ENCODE data around the gene ALPK3.

ALPK3 gene

GRCh38 chr15:84879088-84879780, 62.1 kb downstream of the ALPK3 start:
- H3K36me3 ChIP-seq (ENCODE audit: control insufficient read depth, insufficient read depth, low read length, severe bottlenecking) = no peaks in the 10 kb centered on the region
- no peaks in the 10 kb centered on the region for H3K27me3 ChIP-seq (replicated peaks; ENCODE audit: control insufficient read depth, insufficient read depth, low read length)
- H3K9ac ChIP-seq (ENCODE audit: low read length) = no peak overlapping the region
- no peaks in the 10 kb centered on the region for H3K9me3 ChIP-seq (ENCODE audit: control insufficient read depth, low read length)
- no peaks in the 10 kb centered on the region for H3K4me1 ChIP-seq (ENCODE audit: control insufficient read depth, insufficient read depth, low read length)
- no peak for DNase-seq (ENCODE audit: low read depth)
- no peak overlapping the region for H3K4me3 ChIP-seq (ENCODE audit: low read length)

GRCh38 chr15:84880007-84880406, 62.9 kb downstream of the ALPK3 start:
- DNase-seq (ENCODE audit: low read depth) = no peak

DNA sequence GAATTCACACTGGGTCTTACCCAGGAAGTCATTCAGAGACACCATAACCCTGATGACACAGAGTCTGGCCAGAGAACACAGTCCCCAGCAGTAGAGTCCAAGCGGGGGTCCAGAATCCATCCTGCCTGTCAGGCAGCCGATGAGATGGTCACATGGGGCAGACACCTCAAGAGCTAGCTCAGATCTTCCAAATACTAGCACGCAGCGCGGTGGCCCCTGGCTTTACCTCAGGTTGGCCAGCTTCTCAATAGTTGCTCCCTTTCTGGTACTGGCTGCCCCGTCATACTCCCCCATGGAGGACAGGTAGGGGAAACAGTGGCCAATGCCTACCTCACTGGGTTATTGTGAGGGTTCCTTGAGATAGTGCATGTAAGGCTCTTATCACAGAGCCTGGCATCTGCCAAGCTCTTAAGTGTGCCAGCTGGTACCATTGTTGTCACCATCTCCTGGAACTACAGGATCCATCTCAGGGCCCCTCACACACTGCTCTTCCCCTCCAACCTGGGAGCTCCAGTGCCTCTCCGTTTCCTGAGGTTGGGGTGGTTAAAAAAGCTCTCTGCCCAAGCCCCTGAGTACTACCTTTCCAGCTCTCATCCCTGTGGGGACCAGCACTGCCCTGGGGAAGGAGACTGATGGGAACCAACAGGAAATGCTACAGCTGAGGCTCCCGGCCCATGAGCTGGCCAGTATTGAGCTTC, 63.8 kb downstream of the ALPK3 start:
- H3K4me1 ChIP-seq (ENCODE audit: control insufficient read depth, insufficient read depth, low read length) = no peaks in the 10 kb centered on the region
- no peaks in the 10 kb centered on the region for H3K36me3 ChIP-seq (ENCODE audit: control insufficient read depth, insufficient read depth, low read length, severe bottlenecking)
- DNase-seq (ENCODE audit: low read depth) = no peak
- no peaks in the 10 kb centered on the region for H3K9me3 ChIP-seq (ENCODE audit: control insufficient read depth, low read length)
- H3K9ac ChIP-seq (ENCODE audit: low read length) = no peak overlapping the region
- no peak overlapping the region for H3K4me3 ChIP-seq (ENCODE audit: low read length)
- H3K27me3 ChIP-seq (replicated peaks; ENCODE audit: control insufficient read depth, insufficient read depth, low read length) = no peaks in the 10 kb centered on the region

More at GRCh38 chr15:84880007-84880406, 62.9 kb downstream of the ALPK3 start:
- Histone ChIP-seq H3K9me3 (ENCODE audit: control insufficient read depth, low read length) (no peaks in the 10 kb centered on the region), H3K27me3 (replicated peaks; ENCODE audit: control insufficient read depth, insufficient read depth, low read length) (no peaks in the 10 kb centered on the region), H3K4me3 (ENCODE audit: low read length) (no peak overlapping the region), H3K36me3 (ENCODE audit: control insufficient read depth, insufficient read depth, low read length, severe bottlenecking) (no peaks in the 10 kb centered on the region), H3K9ac (ENCODE audit: low read length) (no peak overlapping the region), H3K4me1 (ENCODE audit: control insufficient read depth, insufficient read depth, low read length) (no peaks in the 10 kb centered on the region)

GRCh38 chr15:84881520-84881830, 64.3 kb downstream of the ALPK3 start:
- H3K4me3 ChIP-seq (ENCODE audit: low read length) = no peak overlapping the region
- no peak overlapping the region for H3K9ac ChIP-seq (ENCODE audit: low read length)
- H3K36me3 ChIP-seq (ENCODE audit: control insufficient read depth, insufficient read depth, low read length, severe bottlenecking) = no peaks in the 10 kb centered on the region
- no peak for DNase-seq (ENCODE audit: low read depth)
- H3K4me1 ChIP-seq (ENCODE audit: control insufficient read depth, insufficient read depth, low read length) = no peaks in the 10 kb centered on the region
- H3K9me3 ChIP-seq (ENCODE audit: control insufficient read depth, low read length) = no peaks in the 10 kb centered on the region
- no peaks in the 10 kb centered on the region for H3K27me3 ChIP-seq (replicated peaks; ENCODE audit: control insufficient read depth, insufficient read depth, low read length)

GRCh38 chr15:84883466-84883865, 66.3 kb downstream of the ALPK3 start:
- no peak for DNase-seq (ENCODE audit: low read depth)
- Histone ChIP-seq H3K27me3 (replicated peaks; ENCODE audit: control insufficient read depth, insufficient read depth, low read length) (no peaks in the 10 kb centered on the region), H3K4me1 (ENCODE audit: control insufficient read depth, insufficient read depth, low read length) (no peaks in the 10 kb centered on the region), H3K9me3 (ENCODE audit: control insufficient read depth, low read length) (no peaks in the 10 kb centered on the region), H3K9ac (ENCODE audit: low read length) (no peak overlapping the region), H3K36me3 (ENCODE audit: control insufficient read depth, insufficient read depth, low read length, severe bottlenecking) (no peaks in the 10 kb centered on the region), H3K4me3 (ENCODE audit: low read length) (no peak overlapping the region)

GRCh38 chr15:84883916-84884781, 67.0 kb downstream of the ALPK3 start, which contains the start of gene SLC28A1:
TSS of gene SLC28A1 (plus strand) at chr15:84884662. CDS start at chr15:84887761, 3,099 bp downstream.
- DNase-seq (ENCODE audit: low read depth) = no peak
- Histone ChIP-seq H3K27me3 (replicated peaks; ENCODE audit: control insufficient read depth, insufficient read depth, low read length) (no peaks in the 10 kb centered on the region), H3K4me1 (ENCODE audit: control insufficient read depth, insufficient read depth, low read length) (no peaks in the 10 kb centered on the region), H3K9ac (ENCODE audit: low read length) (no peak within 1 kb of the TSS), H3K9me3 (ENCODE audit: control insufficient read depth, low read length) (no peaks in the 10 kb centered on the region), H3K36me3 (ENCODE audit: control insufficient read depth, insufficient read depth, low read length, severe bottlenecking) (no peaks in the 10 kb centered on the region), H3K4me3 (ENCODE audit: low read length) (no peak within 1 kb of the TSS)

DNA sequence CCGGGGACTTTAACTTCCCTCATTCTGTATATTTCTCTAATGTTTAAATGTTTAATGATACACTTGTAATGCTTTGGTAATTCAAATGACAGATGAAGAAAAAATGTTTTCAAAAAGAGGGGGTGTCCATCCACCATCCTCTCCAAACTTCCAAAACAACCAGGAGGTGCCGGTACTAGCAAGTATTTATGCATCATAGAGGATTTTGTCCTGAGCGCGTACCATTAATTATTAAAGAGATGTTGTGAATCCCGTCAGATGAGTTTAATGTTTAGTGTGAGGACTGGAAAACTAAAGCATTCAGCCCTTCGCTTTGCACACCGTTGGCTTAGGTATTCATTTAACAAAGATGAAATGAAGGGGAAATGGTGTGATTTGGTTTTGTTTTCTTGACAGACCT, 68.6 kb downstream of the ALPK3 start:
- Histone ChIP-seq H3K36me3 (ENCODE audit: control insufficient read depth, insufficient read depth, low read length, severe bottlenecking) (no peaks in the 10 kb centered on the region), H3K4me3 (ENCODE audit: low read length) (no peak overlapping the region), H3K4me1 (ENCODE audit: control insufficient read depth, insufficient read depth, low read length) (no peaks in the 10 kb centered on the region), H3K27me3 (replicated peaks; ENCODE audit: control insufficient read depth, insufficient read depth, low read length) (no peaks in the 10 kb centered on the region), H3K9ac (ENCODE audit: low read length) (no peak overlapping the region), H3K9me3 (ENCODE audit: control insufficient read depth, low read length) (no peaks in the 10 kb centered on the region)
- no peak for DNase-seq (ENCODE audit: low read depth)

DNA sequence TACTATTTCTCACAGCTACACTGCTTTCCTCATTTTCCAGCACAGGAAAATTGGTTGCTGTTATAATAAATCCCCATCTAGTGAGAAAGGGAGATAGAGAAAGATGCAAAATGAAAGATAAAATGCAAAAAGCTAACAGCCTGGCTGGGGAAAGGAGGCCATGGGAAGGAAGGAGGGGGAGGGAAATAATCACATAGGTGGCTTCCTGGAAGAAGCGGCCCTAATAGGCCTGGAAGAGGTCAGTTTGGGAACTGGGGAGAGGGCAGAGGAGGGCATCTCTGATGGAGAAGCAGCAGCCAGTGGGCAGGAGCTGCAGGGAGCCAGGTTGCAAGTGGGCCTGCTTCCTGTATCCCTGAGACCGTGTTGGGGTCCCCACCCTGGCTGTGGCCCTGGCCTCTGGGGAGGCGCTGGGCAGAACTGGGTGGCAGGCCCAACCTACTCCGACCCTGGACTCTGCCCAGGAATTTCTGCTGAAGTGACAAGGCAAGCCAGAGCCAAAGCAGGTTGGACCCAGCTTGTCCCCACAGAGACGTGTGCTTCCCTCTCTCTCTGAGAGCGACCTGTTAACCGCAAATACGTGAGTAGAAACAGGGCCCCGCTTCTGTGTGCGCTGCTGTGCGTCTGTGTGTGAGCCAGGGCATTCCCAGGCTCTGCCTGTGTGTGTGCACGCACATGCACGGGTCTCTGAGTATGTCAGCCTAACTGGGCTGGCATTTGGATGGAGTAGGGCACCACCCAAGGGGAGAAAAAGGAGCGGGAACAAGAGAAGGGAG, 69.2 kb downstream of the ALPK3 start:
- Histone ChIP-seq H3K9me3 (ENCODE audit: control insufficient read depth, low read length) (no peaks in the 10 kb centered on the region), H3K9ac (ENCODE audit: low read length) (no peak overlapping the region)
- DNase-seq (ENCODE audit: low read depth) = no peak

GRCh38 chr15:84886984-84887299, 69.8 kb downstream of the ALPK3 start:
- no peak overlapping the region for H3K9ac ChIP-seq (ENCODE audit: low read length)
- H3K27me3 ChIP-seq (replicated peaks; ENCODE audit: control insufficient read depth, insufficient read depth, low read length) = no peaks in the 10 kb centered on the region
- H3K4me1 ChIP-seq (ENCODE audit: control insufficient read depth, insufficient read depth, low read length) = no peaks in the 10 kb centered on the region
- no peak overlapping the region for H3K4me3 ChIP-seq (ENCODE audit: low read length)
- DNase-seq (ENCODE audit: low read depth) = no peak
- no peaks in the 10 kb centered on the region for H3K36me3 ChIP-seq (ENCODE audit: control insufficient read depth, insufficient read depth, low read length, severe bottlenecking)
- no peaks in the 10 kb centered on the region for H3K9me3 ChIP-seq (ENCODE audit: control insufficient read depth, low read length)

More for the DNA sequence above, 69.2 kb downstream of the ALPK3 start:
- H3K4me3 ChIP-seq (ENCODE audit: low read length) = no peak overlapping the region
- H3K36me3 ChIP-seq (ENCODE audit: control insufficient read depth, insufficient read depth, low read length, severe bottlenecking) = no peaks in the 10 kb centered on the region
- H3K4me1 ChIP-seq (ENCODE audit: control insufficient read depth, insufficient read depth, low read length) = no peaks in the 10 kb centered on the region
- no peaks in the 10 kb centered on the region for H3K27me3 ChIP-seq (replicated peaks; ENCODE audit: control insufficient read depth, insufficient read depth, low read length)

DNA sequence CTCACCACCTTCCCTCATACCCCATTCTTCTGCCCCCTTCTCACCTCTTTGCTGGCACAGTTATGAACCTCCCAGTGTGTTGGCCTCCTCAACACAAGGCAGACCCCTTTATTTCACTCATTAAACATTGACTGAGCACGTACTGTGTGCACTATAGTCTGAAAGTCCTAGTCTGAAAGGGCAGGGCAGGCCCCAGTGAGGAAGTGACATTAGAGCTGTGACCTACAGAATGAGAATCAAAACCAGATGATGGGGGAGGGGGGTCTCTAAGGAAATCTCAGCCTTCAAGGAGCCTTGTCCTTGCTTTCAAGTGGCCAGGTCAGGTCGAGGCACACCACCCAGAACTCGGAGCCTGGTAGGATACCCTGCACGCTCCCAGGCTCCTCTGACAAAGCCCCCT, 70.8 kb downstream of the ALPK3 start:
- H3K36me3 ChIP-seq (ENCODE audit: control insufficient read depth, insufficient read depth, low read length, severe bottlenecking) = no peaks in the 10 kb centered on the region
- H3K9me3 ChIP-seq (ENCODE audit: control insufficient read depth, low read length) = no peaks in the 10 kb centered on the region
- DNase-seq (ENCODE audit: low read depth) = no peak
- H3K4me3 ChIP-seq (ENCODE audit: low read length) = no peak overlapping the region
- no peaks in the 10 kb centered on the region for H3K27me3 ChIP-seq (replicated peaks; ENCODE audit: control insufficient read depth, insufficient read depth, low read length)
- H3K4me1 ChIP-seq (ENCODE audit: control insufficient read depth, insufficient read depth, low read length) = no peaks in the 10 kb centered on the region
- H3K9ac ChIP-seq (ENCODE audit: low read length) = no peak overlapping the region

- no peak for DNase-seq (ENCODE audit: low read depth)
- Histone ChIP-seq H3K4me1 (ENCODE audit: control insufficient read depth, insufficient read depth, low read length) (no peaks in the 10 kb centered on the region), H3K4me3 (ENCODE audit: low read length) (no peak overlapping the region), H3K36me3 (ENCODE audit: control insufficient read depth, insufficient read depth, low read length, severe bottlenecking) (no peaks in the 10 kb centered on the region), H3K9me3 (ENCODE audit: control insufficient read depth, low read length) (no peaks in the 10 kb centered on the region), H3K9ac (ENCODE audit: low read length) (no peak overlapping the region), H3K27me3 (replicated peaks; ENCODE audit: control insufficient read depth, insufficient read depth, low read length) (no peaks in the 10 kb centered on the region)
Observed at GRCh38 chr15:84888639-84889038, 71.5 kb downstream of the ALPK3 start.

All from adipocyte (in vitro differentiated cells).